Smooth muscle cell of the brain vasculature (primary cell): ENCODE results near the gene DLX2.

Experiments
- DNase-seq: peaks from one replicate; pipeline ENCODE4 v3.0.0-alpha.2; 2012; ENCODE audit warnings: low read depth, low spot score

Gene DLX2

DNA sequence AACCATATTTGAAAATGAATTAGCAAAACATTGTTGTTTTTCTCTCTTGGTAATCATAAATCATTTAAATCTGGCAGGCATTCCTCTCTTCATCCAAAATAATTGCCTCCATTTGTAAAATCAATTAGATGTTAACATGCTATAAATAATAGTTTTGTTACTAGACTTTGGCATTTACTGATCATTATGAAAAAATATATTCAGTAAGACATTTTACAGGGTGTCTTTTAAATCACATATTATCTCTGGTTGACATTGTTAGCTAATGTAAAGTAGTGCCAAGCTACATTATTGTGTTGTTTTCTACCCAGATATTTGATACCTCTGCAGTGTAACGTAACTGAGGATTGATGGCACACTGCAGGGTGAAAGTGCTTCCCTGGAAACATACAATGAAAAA, 49.2 kb downstream of the DLX2 start:
- DNase-seq = no peak

- DNase-seq = peak; percentile 24
These were observed 50.4 kb downstream of the DLX2 start for GRCh38 chr2:172052000-172052983.

DNA sequence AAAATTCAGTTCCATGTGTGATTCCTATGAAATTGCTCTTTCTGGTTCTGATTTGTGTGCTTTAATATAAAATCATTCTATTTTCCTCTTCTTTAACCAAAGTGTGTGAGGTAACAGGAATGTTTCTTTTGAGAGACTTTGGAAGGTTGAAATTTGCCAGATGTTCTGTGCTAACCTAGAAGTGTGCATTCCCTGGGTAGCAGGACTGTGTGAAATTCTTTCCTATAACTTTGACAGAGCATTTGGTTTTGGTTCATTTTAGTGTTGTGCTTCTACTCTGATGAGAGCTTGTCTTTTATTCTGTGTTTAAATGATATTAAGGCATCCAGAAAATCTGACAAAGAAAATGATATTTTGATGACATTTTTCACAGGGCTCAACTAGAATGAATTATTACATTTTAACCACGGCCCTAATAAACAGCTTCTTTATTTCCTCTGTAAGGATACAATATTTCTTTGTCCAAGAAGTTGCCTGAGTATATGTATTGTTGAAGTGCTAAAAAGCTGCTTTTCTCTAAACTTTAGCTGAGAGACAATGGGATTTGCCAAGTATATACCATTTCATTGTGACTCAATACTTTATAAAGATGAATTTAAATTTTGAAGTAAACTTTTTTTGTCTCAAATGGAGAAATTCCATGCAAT, 52.1 kb downstream of the DLX2 start:
- no peak for DNase-seq

GRCh38 chr2:172049567-172050120, 53.1 kb downstream of the DLX2 start:
- DNase-seq = no peak
